ENCODE data around the gene CSTF2T. TPM values are rescaled to one million over a fixed set of nuclear protein-coding genes. Genes with fewer than 3 reads are reported as not detected.

Gene CSTF2T
- total and polyA plus RNA-seq, 2 of the 13 experiments (the other 11 are each of a cell fraction or from before 2014, with no cell fraction given) = 1.4 to 7.2 TPM

GRCh38 chr10:51699475-51700227 is at the start of gene CSTF2T (continued):
- TF ChIP-seq, protein P1, sequence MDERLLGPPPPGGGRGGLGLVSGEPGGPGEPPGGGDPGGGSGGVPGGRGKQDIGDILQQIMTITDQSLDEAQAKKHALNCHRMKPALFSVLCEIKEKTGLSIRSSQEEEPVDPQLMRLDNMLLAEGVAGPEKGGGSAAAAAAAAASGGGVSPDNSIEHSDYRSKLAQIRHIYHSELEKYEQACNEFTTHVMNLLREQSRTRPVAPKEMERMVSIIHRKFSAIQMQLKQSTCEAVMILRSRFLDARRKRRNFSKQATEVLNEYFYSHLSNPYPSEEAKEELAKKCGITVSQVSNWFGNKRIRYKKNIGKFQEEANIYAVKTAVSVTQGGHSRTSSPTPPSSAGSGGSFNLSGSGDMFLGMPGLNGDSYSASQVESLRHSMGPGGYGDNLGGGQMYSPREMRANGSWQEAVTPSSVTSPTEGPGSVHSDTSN (CRISPR knock-in tag; IDR thresholded peaks at IDR 0.05) = no peak
- TF ChIP-seq, protein P2, sequence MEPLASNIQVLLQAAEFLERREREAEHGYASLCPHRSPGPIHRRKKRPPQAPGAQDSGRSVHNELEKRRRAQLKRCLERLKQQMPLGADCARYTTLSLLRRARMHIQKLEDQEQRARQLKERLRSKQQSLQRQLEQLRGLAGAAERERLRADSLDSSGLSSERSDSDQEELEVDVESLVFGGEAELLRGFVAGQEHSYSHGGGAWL (CRISPR knock-in tag; IDR thresholded peaks at IDR 0.05) = no peak
- no peak for TF ChIP-seq ZNF382 (CRISPR knock-in tag; IDR thresholded peaks at IDR 0.05; ENCODE audit: borderline replicate concordance)
- TF ChIP-seq ZFYVE20 (CRISPR knock-in tag; IDR thresholded peaks at IDR 0.05; ENCODE audit: borderline replicate concordance, low read depth) = no peak
- TF ChIP-seq GATA4 (IDR thresholded peaks at IDR 0.05; ENCODE audit: borderline replicate concordance, low read depth) = no peak
- no peak for TF ChIP-seq ZBTB42 (CRISPR knock-in tag; IDR thresholded peaks at IDR 0.05)
- no peak for TF ChIP-seq HIC2 (CRISPR knock-in tag; IDR thresholded peaks at IDR 0.05; ENCODE audit: low read depth)
- TF ChIP-seq ZNF326 (CRISPR knock-in tag; IDR thresholded peaks at IDR 0.05; ENCODE audit: borderline replicate concordance) = no peak
- TF ChIP-seq KAT2B (IDR thresholded peaks at IDR 0.05; ENCODE audit: borderline replicate concordance, low read depth, low read length) = no peak
- no peak for TF ChIP-seq ZNF484 (CRISPR knock-in tag; IDR thresholded peaks at IDR 0.05; ENCODE audit: borderline replicate concordance, low read depth)
- TF ChIP-seq ZNF335 (CRISPR knock-in tag; IDR thresholded peaks at IDR 0.05) = no peak
- TF ChIP-seq ZNF570 (CRISPR knock-in tag; IDR thresholded peaks at IDR 0.05; ENCODE audit: borderline replicate concordance) = no peak
- TF ChIP-seq SNAI1 (CRISPR knock-in tag; IDR thresholded peaks at IDR 0.05; ENCODE audit: borderline replicate concordance) = no peak
- no peak for TF ChIP-seq HIVEP1 (CRISPR knock-in tag; IDR thresholded peaks at IDR 0.05)
- TF ChIP-seq ZNF264 (CRISPR knock-in tag; IDR thresholded peaks at IDR 0.05) = no peak
- TF ChIP-seq NFE2 (CRISPR knock-in tag; IDR thresholded peaks at IDR 0.05) = no peak
- no peak for TF ChIP-seq ZNF546 (CRISPR knock-in tag; conservative IDR thresholded peaks at IDR 0.05)
- no peak for TF ChIP-seq ZNF557 (CRISPR knock-in tag; IDR thresholded peaks at IDR 0.05)
- TF ChIP-seq, protein P3, sequence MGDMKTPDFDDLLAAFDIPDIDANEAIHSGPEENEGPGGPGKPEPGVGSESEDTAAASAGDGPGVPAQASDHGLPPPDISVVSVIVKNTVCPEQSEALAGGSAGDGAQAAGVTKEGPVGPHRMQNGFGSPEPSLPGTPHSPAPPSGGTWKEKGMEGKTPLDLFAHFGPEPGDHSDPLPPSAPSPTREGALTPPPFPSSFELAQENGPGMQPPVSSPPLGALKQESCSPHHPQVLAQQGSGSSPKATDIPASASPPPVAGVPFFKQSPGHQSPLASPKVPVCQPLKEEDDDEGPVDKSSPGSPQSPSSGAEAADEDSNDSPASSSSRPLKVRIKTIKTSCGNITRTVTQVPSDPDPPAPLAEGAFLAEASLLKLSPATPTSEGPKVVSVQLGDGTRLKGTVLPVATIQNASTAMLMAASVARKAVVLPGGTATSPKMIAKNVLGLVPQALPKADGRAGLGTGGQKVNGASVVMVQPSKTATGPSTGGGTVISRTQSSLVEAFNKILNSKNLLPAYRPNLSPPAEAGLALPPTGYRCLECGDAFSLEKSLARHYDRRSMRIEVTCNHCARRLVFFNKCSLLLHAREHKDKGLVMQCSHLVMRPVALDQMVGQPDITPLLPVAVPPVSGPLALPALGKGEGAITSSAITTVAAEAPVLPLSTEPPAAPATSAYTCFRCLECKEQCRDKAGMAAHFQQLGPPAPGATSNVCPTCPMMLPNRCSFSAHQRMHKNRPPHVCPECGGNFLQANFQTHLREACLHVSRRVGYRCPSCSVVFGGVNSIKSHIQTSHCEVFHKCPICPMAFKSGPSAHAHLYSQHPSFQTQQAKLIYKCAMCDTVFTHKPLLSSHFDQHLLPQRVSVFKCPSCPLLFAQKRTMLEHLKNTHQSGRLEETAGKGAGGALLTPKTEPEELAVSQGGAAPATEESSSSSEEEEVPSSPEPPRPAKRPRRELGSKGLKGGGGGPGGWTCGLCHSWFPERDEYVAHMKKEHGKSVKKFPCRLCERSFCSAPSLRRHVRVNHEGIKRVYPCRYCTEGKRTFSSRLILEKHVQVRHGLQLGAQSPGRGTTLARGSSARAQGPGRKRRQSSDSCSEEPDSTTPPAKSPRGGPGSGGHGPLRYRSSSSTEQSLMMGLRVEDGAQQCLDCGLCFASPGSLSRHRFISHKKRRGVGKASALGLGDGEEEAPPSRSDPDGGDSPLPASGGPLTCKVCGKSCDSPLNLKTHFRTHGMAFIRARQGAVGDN (CRISPR knock-in tag; IDR thresholded peaks at IDR 0.05) = peak; percentile 48
- TF ChIP-seq EHMT2 (IDR thresholded peaks at IDR 0.05; ENCODE audit: borderline replicate concordance, low read depth, low read length) = peak; percentile 99
- TF ChIP-seq PAF1 (CRISPR knock-in tag; IDR thresholded peaks at IDR 0.05) = no peak
